Stimulated activated CD8-positive, alpha-beta memory T cell treated with anti-CD3 and anti-CD28 coated beads, Interleukin-7, amount 100 ng/mL, for 48 hours (primary cell): ENCODE data around the gene C11orf54.
"Not testable (repeated sequence)": the region's sequence is repeated elsewhere in the genome, so short reads cannot be mapped to it uniquely, and the experiment has no call there.

Experiments used
- DNase-seq, 2 donors: peaks; one replicate each; pipeline ENCODE4 v3.0.0-alpha.2; 2020; ENCODE audit warnings: low read depth in 1 of 2; ENCODE audit errors: extremely low read depth in 1 of 2

The C11orf54 gene

GRCh38 chr11:93734427-93735222 lies 6.8 kb upstream of the C11orf54 start:
- DNase-seq, result no peak

DNA sequence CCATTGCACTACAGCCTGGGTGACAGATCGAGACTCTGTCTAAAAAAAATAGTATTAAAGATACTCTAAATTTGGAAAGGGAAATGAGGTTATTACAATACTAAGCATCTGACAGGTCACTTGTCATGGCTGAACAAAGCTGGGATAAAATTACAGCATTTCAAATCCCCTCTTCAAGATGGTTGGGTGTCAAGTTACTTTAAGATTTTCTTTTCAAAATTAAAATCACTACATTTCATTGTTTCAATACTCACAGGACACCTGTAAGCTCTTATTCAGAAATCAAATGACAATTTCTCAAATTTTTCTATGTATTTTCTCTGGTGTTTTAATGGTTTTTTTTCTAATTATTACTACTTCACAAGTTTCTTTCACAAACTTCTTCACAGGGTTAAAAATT lies 5.8 kb upstream of the C11orf54 start:
- no peak for DNase-seq

GRCh38 chr11:93736129-93736528 lies 5.3 kb upstream of the C11orf54 start:
- no peak for DNase-seq

- DNase-seq, result no peak
Observed at GRCh38 chr11:93737904-93738612, 3.4 kb upstream of the C11orf54 start.

DNA sequence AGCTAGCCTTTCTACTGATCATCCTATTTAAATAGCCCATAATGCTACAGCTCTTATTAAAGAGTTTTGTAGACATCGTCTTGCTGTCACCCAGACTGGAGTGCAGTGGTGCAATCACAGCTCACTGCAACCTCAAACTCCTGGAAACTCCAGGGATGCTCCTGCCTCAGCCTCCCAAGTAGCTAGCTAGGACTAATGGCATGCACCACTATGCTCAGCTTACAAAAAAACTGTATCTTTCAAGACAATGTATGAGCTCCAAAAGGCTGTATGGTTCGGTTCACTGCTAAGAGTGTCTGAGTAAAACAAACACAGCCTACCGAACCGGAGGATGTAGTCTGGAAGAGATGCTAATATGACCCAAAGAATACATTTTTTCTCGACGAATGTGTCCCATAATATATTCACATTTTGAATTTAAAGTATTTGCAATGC lies 2.8 kb upstream of the C11orf54 start:
- DNase-seq, result no peak

DNA sequence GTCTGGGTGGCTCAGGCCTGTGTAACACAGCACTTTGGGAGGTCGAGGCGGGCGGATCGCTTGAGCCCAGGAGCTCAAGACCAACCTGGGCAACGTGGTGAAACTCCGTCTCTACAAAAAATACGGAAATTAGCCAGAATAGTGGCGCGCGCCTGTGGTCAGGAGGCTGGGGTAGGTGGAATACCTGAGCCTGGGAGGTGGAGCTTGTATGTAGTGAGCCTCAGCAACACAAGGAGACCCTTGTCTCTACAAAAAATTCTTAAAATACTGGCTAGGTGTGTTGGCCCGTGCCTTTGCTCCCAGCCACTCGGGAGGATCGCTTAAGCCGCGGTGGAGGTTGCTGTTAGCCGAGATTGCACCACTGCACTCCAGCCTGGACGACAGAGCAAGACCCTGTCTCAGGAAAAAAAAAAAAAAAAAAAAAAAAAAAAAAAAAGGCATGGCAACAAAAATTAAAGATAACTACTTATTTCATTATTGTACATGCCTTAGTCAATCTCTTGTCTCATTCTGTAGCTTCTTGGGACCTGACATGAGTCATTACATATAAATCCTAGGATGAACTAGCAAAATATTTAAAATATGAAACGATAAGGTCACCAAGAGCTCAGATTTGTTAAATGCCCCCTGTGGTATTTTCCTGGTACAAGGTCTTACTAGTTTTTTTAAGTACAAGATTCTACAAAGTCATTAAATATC lies 1.3 kb upstream of the C11orf54 start:
- DNase-seq, result peak; percentile 23 to 35

DNA sequence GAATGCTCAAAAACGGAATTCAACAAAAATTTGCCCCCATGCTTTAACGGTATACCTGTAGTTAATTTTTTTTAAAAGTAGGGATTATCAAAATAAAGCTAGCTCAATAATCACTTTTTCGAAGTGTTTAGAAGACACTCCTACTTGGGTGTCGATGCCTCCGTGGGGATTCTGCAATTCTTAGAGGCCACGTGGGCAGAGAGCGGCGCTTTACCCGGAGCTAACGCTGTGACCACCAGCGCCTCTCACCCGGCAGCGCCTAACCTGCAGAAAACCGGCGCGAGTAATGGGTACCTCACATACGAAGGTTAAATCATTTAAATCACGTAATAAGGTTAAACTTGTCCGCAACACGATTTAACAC lies 760 bp upstream of the C11orf54 start:
- DNase-seq, result peak; percentile 27 to 54

DNA sequence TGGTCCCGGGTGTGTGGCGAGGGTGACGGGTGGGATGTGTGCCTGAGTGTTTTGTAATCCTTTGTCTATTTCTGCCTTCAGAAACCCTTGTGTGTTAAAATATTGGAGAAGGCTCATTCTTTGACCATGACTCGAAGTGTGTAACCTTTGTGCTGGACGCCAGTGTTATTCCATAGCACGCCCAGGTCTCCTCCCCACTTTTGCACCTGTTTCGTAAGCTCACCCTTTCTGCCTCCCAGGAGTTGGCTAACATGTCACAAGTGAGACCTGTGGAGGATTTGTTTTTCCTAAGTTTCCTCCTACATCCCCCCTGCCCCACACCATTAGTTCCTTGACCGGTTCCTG lies 382 bp downstream of the C11orf54 start:
- DNase-seq, result no peak

DNA sequence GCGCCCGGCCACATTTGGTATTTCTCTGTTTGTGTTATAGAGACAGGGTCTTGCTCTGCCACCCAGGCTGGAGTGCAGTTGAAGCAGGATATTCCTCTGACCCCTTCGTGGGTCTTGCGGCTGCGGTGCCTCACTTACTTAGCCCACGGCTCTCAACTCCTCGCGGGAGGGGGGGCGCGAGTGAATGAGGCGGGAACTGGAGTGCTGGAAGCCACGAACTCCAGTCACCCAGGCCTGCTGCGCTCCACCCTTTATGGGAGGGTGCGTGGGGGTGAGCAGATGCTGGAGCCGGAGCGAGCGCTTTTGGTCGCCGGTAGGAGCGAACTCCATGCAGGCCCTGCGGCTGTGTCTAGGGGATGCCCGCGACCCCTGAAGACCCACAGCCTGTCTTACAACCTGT lies 1.8 kb downstream of the C11orf54 start:
- no peak for DNase-seq

DNA sequence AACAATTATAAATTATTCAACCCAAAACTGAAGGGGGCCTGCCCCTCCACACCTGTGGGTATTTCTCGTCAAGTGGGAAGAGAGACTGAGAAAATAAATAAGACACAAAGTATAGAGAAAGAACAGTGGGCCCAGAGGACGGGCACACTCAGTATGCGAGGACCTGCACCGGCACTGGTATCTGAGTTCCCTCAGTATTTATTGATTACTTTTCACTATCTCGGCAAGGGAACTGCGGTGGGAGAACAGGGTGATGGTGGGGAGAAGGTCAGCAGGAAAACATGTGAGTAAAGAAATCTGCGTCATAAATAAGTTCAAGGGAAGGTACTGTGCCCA lies 3.2 kb downstream of the C11orf54 start:
- DNase-seq, result no peak

DNA sequence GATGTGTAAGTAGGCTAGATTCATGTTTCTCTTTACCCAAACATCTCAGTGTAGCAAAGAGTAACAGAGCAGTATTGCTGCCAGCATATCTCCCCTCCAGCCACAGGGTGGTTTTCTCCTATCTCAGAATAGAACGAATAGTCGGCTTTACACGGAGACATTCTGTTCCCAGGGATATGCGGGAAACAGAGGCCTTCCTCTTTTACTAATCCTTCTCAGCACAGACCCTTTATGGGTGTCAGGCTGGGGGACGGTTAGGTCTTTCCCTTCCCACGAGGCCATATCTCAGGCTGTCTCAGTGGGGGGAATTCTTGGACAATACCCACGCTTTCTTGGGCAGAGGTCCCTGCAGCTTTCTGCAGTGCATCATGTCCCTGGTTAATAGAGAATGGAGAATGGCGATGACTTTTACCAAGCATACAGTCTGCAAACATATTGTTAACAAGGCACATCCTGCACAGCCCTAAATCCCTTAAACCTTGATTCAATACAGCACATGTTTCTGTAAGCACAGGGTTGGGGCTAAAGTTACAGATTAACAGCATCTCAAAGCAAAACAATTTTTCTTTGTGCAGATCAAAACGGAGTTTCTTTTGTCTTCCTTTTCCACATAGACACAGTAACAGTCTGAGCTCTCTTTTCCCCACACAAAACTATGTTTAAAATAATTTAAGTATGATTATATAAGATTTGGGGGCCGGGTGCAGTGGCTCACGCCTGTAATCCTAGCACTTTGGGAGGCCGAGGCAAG lies 3.7 kb downstream of the C11orf54 start:
- DNase-seq, result not testable (repeated sequence)

DNA sequence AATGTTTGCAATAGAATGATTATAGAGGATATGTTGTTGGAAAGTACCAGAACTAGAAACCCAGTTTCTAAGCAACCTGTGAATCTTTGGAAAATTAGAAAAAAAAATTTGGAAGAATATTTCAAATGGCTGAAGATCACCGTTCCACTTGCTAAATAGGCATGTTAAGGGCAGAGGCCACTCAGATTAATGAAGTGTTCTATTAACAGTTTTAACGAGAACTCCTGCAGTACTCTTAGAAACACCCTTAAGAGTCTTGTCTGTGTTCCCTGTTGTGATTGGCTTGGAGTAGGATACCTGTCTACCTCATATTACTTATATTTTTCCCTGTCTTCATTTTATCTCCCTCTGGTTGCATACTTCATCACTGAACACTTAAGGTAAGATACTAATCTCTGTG lies 4.6 kb downstream of the C11orf54 start:
- DNase-seq, result no peak

GRCh38 chr11:93747122-93747521 lies 5.7 kb downstream of the C11orf54 start:
- no peak for DNase-seq

GRCh38 chr11:93751001-93751400 lies 9.5 kb downstream of the C11orf54 start:
- DNase-seq, result no peak

DNA sequence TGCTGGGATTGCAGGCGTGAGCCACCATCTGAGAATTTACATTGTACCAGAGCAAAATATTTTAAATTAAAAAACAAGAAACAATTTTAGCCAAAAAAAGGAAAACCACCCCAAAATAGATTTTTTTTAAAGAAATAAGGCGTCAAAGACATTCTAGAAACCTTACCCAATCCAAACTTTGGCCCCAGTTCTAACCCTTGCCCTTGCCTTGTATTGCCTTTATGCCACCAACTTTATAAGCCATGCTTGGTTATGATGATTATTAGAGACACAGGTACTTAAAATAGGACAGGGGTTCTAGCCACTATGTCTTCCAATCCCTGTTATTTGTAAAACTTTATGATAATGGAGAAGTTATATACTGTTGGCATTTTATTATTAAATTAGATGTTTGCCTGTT lies 11.8 kb downstream of the C11orf54 start:
- no peak for DNase-seq

DNA sequence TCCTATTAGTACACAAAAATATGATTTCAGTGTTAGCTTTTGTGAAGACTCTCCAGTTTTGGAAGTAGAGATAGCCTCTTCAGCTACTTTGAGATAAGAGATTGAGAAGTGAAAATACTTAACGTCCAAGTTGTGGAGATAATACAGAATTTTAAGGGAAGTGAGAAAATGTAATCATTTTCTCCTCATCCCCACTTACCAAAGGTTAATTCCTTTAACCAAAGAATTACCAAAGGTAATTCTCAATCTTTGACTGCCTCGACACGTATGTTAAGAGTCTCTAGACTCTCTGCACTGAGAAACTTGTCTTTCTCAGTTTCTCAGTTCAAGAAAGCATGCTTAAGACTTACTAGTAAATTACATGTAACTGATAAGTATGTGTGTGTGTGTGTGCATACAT lies 15.3 kb downstream of the C11orf54 start:
- DNase-seq, result no peak

- DNase-seq, result no peak
Observed at GRCh38 chr11:93757301-93757700, 15.8 kb downstream of the C11orf54 start.

GRCh38 chr11:93757924-93758865 lies 16.7 kb downstream of the C11orf54 start:
- DNase-seq, result no peak

DNA sequence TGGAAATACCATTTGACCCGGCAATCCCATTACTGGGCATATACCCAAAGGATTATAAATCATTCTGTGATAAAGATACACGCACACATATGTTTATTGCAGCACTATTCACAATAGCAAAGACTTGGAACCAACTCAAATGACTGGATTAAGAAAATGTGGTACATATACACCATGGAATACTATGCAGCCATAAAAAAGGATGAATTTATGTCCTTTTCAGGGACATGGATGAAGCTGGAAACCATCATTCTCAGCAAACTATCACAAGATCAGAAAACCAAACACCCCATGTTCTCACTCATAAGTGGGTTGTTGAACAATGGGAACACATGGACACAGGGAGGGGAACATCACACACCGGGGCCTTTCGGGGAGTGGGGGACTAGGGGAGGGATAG lies 17.7 kb downstream of the C11orf54 start:
- DNase-seq, result not testable (repeated sequence)

GRCh38 chr11:93761910-93762309 lies 20.4 kb downstream of the C11orf54 start:
- DNase-seq, result no peak
